ENCODE results near the gene HRK. TPM values are rescaled to one million over a fixed set of nuclear protein-coding genes. Genes with fewer than 3 reads are reported as not detected.

The HRK gene
- total RNA-seq, 1 experiment from 2014 or later = 0.44 TPM

DNA sequence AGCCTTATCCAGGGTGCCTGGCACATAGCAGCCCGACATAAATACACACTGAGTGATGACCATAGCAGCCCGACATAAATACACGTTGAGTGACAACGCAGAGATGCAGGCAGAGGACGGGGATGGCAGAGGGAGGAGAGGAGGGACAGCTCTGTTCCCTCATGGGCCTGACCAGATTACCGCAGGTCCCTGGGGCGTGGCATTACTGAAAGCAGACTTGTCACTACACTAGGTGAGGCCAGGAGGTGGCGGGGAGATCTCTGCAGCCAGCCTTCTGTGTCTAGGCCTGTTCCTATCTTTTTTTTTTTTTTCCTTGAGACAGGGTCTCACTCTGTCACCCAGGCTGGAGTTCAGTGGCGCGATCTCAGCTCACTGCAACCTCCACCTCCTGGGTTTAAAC is 69.0 kb downstream of the HRK start:
- TF ChIP-seq SIN3A (IDR thresholded peaks at IDR 0.05; ENCODE audit: borderline replicate concordance, insufficient read depth, low read depth, low read length) (no peak), TCF7L2 (IDR thresholded peaks at IDR 0.05; ENCODE audit: low read depth, low read length) (no peak), CTCF (IDR thresholded peaks at IDR 0.05) (no peak), POLR2AphosphoS5 (IDR thresholded peaks at IDR 0.05; ENCODE audit: low read depth, low read length) (no peak)
- TF ChIP-seq, protein P1, sequence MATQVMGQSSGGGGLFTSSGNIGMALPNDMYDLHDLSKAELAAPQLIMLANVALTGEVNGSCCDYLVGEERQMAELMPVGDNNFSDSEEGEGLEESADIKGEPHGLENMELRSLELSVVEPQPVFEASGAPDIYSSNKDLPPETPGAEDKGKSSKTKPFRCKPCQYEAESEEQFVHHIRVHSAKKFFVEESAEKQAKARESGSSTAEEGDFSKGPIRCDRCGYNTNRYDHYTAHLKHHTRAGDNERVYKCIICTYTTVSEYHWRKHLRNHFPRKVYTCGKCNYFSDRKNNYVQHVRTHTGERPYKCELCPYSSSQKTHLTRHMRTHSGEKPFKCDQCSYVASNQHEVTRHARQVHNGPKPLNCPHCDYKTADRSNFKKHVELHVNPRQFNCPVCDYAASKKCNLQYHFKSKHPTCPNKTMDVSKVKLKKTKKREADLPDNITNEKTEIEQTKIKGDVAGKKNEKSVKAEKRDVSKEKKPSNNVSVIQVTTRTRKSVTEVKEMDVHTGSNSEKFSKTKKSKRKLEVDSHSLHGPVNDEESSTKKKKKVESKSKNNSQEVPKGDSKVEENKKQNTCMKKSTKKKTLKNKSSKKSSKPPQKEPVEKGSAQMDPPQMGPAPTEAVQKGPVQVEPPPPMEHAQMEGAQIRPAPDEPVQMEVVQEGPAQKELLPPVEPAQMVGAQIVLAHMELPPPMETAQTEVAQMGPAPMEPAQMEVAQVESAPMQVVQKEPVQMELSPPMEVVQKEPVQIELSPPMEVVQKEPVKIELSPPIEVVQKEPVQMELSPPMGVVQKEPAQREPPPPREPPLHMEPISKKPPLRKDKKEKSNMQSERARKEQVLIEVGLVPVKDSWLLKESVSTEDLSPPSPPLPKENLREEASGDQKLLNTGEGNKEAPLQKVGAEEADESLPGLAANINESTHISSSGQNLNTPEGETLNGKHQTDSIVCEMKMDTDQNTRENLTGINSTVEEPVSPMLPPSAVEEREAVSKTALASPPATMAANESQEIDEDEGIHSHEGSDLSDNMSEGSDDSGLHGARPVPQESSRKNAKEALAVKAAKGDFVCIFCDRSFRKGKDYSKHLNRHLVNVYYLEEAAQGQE (IDR thresholded peaks at IDR 0.05; ENCODE audit: insufficient read depth in 1 of 2, low read depth in 2 of 2, low read length in 1 of 2) = no peak
- in situ Hi-C loops (cut with HindIII; ENCODE audit: low pct_unique_long_range_greater_than_20kb, low sequenced_read_pairs) = no loop called here
- ChIA-PET CTCF (no interaction called here), POLR2A (no interaction called here)
- BruUV-seq (replicated peaks) = no TSS peak
- H3K4me3 ChIP-seq (ENCODE audit: low read depth in 2 of 2, low read length in 2 of 2) = no peak overlapping the region
- no peak overlapping the region for H3K27ac ChIP-seq (ENCODE audit: low read length)
- intact Hi-C loops (cut with micrococcal nuclease; ENCODE audit: unreplicated experiment) = no loop called here
- no peaks in the 10 kb centered on the region for H3K27me3 ChIP-seq (ENCODE audit: control insufficient read depth, insufficient read depth, low read length)
- H3K9me3 ChIP-seq (ENCODE audit: control insufficient read depth, insufficient read depth, low read depth, low read length) = no peaks in the 10 kb centered on the region
- no peaks in the 10 kb centered on the region for H3K36me3 ChIP-seq (ENCODE audit: control insufficient read depth, insufficient read depth, low read length)
- DNase-seq (ENCODE audit: low read depth, low spot score) (no peak), ATAC-seq (no peak)
- peaks cover 6% of the 10 kb centered on the region for H3K4me1 ChIP-seq (ENCODE audit: control insufficient read depth, insufficient read depth, low read length)

- Histone ChIP-seq H3K36me3 (ENCODE audit: control insufficient read depth, insufficient read depth, low read length) (no peaks in the 10 kb centered on the region), H3K27me3 (ENCODE audit: control insufficient read depth, insufficient read depth, low read length) (no peaks in the 10 kb centered on the region), H3K9me3 (ENCODE audit: control insufficient read depth, insufficient read depth, low read depth, low read length) (no peaks in the 10 kb centered on the region), H3K4me1 (ENCODE audit: control insufficient read depth, insufficient read depth, low read length) (peaks cover 3% of the 10 kb centered on the region), H3K27ac (ENCODE audit: low read length) (no peak overlapping the region), H3K4me3 (ENCODE audit: low read depth in 2 of 2, low read length in 2 of 2) (no peak overlapping the region)
- BruUV-seq (replicated peaks) = no TSS peak
- ATAC-seq (no peak), DNase-seq (ENCODE audit: low read depth, low spot score) (no peak)
- TF ChIP-seq POLR2AphosphoS5 (IDR thresholded peaks at IDR 0.05; ENCODE audit: low read depth, low read length) (no peak), TCF7L2 (IDR thresholded peaks at IDR 0.05; ENCODE audit: low read depth, low read length) (no peak), CTCF (IDR thresholded peaks at IDR 0.05) (no peak)
- TF ChIP-seq, protein P1 (IDR thresholded peaks at IDR 0.05; ENCODE audit: insufficient read depth in 1 of 2, low read depth in 2 of 2, low read length in 1 of 2) = no peak
- in situ Hi-C loops (cut with HindIII; ENCODE audit: low pct_unique_long_range_greater_than_20kb, low sequenced_read_pairs) = no loop called here
- intact Hi-C loops (cut with micrococcal nuclease; ENCODE audit: unreplicated experiment) = no loop called here
- CTCF ChIA-PET = interaction anchor here (0.5 kb wide), 1 partner anchor 198 kb away, joined by 3 read pairs; no protein-coding TSS in a partner anchor
- POLR2A ChIA-PET = no interaction called here
Observed at GRCh38 chr12:116808113-116809105, 72.8 kb downstream of the HRK start.
